HCT116 (cell line): ENCODE data around the gene FBLL1. TPM values are rescaled to one million over a fixed set of nuclear protein-coding genes. Genes with fewer than 3 reads are reported as not detected.

Experiments
- ATAC-seq: fragments of 200-7000 bp; cut with Tn5 transposase; 2 replicates; pipeline ENCODE4 v1.9.1; 2020; ENCODE audit warnings: mild to moderate bottlenecking, moderate library complexity
- BruUV-seq: library from RNA; stranded (reverse); fragments of 400-500 nt; replicated peaks from 2 replicates; lab custom pipeline; 2021; lab: Mats Ljungman, UMichigan
- CTCF ChIA-PET: fragments of 300-600 bp; sonication (Branson Sonifier 250); formaldehyde crosslinking; loops from one replicate; lab custom pipeline; 2021; ENCODE audit warnings: antibody characterized with exemption; lab: Charles Lee
- POLR2A ChIA-PET: fragments of 300-600, 350-600 bp; sonication (Branson Sonifier 250); formaldehyde crosslinking; loops from one replicate; lab custom pipeline; 2021; ENCODE audit warnings: antibody characterized with exemption; lab: Charles Lee
- RAD21 ChIA-PET, 2 experiments: fragments of 300-600 bp; sonication (Branson Sonifier 250); formaldehyde crosslinking; loops; one replicate each; lab custom pipeline; 2023; ENCODE audit warnings: low total read pairs in 2 of 2; ENCODE audit not compliant: uncharacterized antibody in 2 of 2, unreplicated experiment in 2 of 2, low non-redundant PET in 1 of 2; lab: Charles Lee
- DNase-seq: peaks from one replicate; pipeline ENCODE4 v3.0.0-alpha.2; 2010; ENCODE audit warnings: low read depth, low spot score
- H2AFZ ChIP-seq: fragments of 200-600 bp; shearing (Covaris generic), sonication (generic); 2 replicates; pipeline ENCODE4 v1.6.1; 2017; ENCODE audit warnings: low read depth, mixed run types, mixed read lengths, antibody characterized with exemption, low read length; ENCODE audit not compliant: poor library complexity, severe bottlenecking
- H3K27ac ChIP-seq: 2 replicates; pipeline ENCODE4 v1.5.1; 2012; ENCODE audit warnings: low read depth, low read length
- H3K27me3 ChIP-seq: fragments of 200-600 bp; sonication (generic); 2 replicates; pipeline ENCODE4 v1.6.1; 2016; ENCODE audit warnings: mixed run types, low read length, mixed read lengths; ENCODE audit not compliant: insufficient read depth
- H3K36me3 ChIP-seq, 2 experiments: fragments of 200-500 bp in 1 of 2; fragments of 200-600 bp in 1 of 2; sonication (Bioruptor generic) in 1 of 2; sonication (generic) in 1 of 2; 2 replicates each; pipeline versions ENCODE4 v1.5.1 to v1.6.1; 2014 to 2016; ENCODE audit warnings: low read length in 2 of 2, inconsistent platforms in 1 of 2, mixed read lengths in 1 of 2, mixed run types in 1 of 2; ENCODE audit not compliant: insufficient read depth in 2 of 2, control insufficient read depth in 1 of 2
- H3K4me1 ChIP-seq, 2 experiments: fragments of 200-600 bp in 1 of 2; sonication (generic) in 1 of 2; 2 replicates each; pipeline versions ENCODE4 v1.5.1 to v1.6.1; 2012 to 2017; ENCODE audit warnings: low read length in 2 of 2, inconsistent platforms in 1 of 2, mild to moderate bottlenecking in 1 of 2, mixed read lengths in 1 of 2, mixed run types in 1 of 2, moderate library complexity in 1 of 2; ENCODE audit not compliant: insufficient read depth in 2 of 2, control insufficient read depth in 1 of 2
- H3K4me2 ChIP-seq: fragments of 200-600 bp; sonication (generic); 2 replicates; pipeline ENCODE4 v1.6.1; 2017; ENCODE audit warnings: mixed run types, low read length, mixed read lengths
- H3K4me3 ChIP-seq, 2 experiments: fragments of 200-600 bp in 1 of 2; sonication (generic) in 1 of 2; replicated peaks in 1 of 2; 2 replicates each; pipeline ENCODE4 v1.5.1; 2011 to 2016; ENCODE audit warnings: low read length in 2 of 2, control low read depth in 1 of 2, low read depth in 1 of 2, mild to moderate bottlenecking in 1 of 2, mixed read lengths in 1 of 2, mixed run types in 1 of 2
- H3K79me2 ChIP-seq: fragments of 200-600 bp; sonication (generic); 2 replicates; pipeline ENCODE4 v1.6.1; 2017; ENCODE audit warnings: mild to moderate bottlenecking, mixed run types, low read length, moderate library complexity, mixed read lengths; ENCODE audit not compliant: insufficient read depth
- H3K9ac ChIP-seq: fragments of 200-600 bp; sonication (generic); 2 replicates; pipeline ENCODE4 v1.6.1; 2016; ENCODE audit warnings: low read length, mixed read lengths
- H3K9me2 ChIP-seq: fragments of 200-600 bp; sonication (generic), shearing (Covaris generic); 2 replicates; pipeline ENCODE4 v1.6.1; 2017; ENCODE audit warnings: mixed run types, mild to moderate bottlenecking, moderate library complexity; ENCODE audit not compliant: insufficient read depth
- H3K9me3 ChIP-seq, 2 experiments: fragments of 200-500 bp in 1 of 2; fragments of 200-600 bp in 1 of 2; sonication (Bioruptor generic) in 1 of 2; sonication (generic) in 1 of 2; 2 replicates each; pipeline ENCODE4 v1.6.1; 2014 to 2017; ENCODE audit warnings: low read length in 2 of 2, mixed read lengths in 2 of 2, inconsistent platforms in 1 of 2, low read depth in 1 of 2, mild to moderate bottlenecking in 1 of 2, mixed run types in 1 of 2, moderate library complexity in 1 of 2; ENCODE audit not compliant: control insufficient read depth in 1 of 2, insufficient read depth in 1 of 2
- H4K20me1 ChIP-seq: fragments of 200-600 bp; sonication (generic), shearing (Covaris generic); 2 replicates; pipeline ENCODE4 v1.6.1; 2017; ENCODE audit warnings: mixed run types, mild to moderate bottlenecking, moderate library complexity; ENCODE audit not compliant: insufficient read depth
- CBX3 ChIP-seq: IDR thresholded peaks from 2 replicates; pipeline ENCODE4 v1.6.1; 2012; ENCODE audit warnings: low read depth
- CTCF ChIP-seq, 3 experiments: fragments of 200-600 bp in 1 of 3; sonication (generic) in 1 of 3; IDR thresholded peaks in 2 of 3; conservative IDR thresholded peaks in 1 of 3; 2 replicates each; pipeline ENCODE4 v1.5.1; 2012 to 2017; ENCODE audit warnings: low read depth in 2 of 3, low read length in 2 of 3, antibody characterized with exemption in 1 of 3, borderline replicate concordance in 1 of 3, control low read depth in 1 of 3, mild to moderate bottlenecking in 1 of 3, mixed read lengths in 1 of 3, mixed run types in 1 of 3, moderate library complexity in 1 of 3; ENCODE audit not compliant: insufficient read depth in 1 of 3
- ELF1 ChIP-seq: IDR thresholded peaks from 2 replicates; pipeline ENCODE4 v1.6.1; 2012; ENCODE audit warnings: low read depth, borderline replicate concordance
- EZH2 ChIP-seq: fragments of 200-600 bp; sonication (generic); IDR thresholded peaks from 2 replicates; pipeline ENCODE4 v1.6.1; 2017; ENCODE audit warnings: antibody characterized with exemption, mixed run types
- EZH2phosphoT487 ChIP-seq: fragments of 200-600 bp; IDR thresholded peaks from 2 replicates; pipeline ENCODE4 v1.6.1; 2018; ENCODE audit warnings: antibody characterized with exemption, borderline replicate concordance
- FOSL1 ChIP-seq: IDR thresholded peaks from 2 replicates; pipeline ENCODE4 v1.6.1; 2012; ENCODE audit warnings: low read depth
- RAD21 ChIP-seq: IDR thresholded peaks from 2 replicates; pipeline ENCODE4 v1.6.1; 2012; ENCODE audit warnings: low read depth, mild to moderate bottlenecking
- ZFX ChIP-seq: fragments of 450-650 bp; IDR thresholded peaks from 2 replicates; pipeline ENCODE4 v1.6.1; 2017
- intact Hi-C: fragments of 100-400 bp; cut with micrococcal nuclease; formaldehyde crosslinking; loops from 2 replicates; pipeline ENCODE4 v1.10.0; 2022
- total RNA-seq: library from RNA; stranded (reverse); gene quantifications from one replicate; pipeline ENCODE4 v1.2.1, GENCODE V29; 2021; ENCODE audit not compliant: unreplicated experiment

Gene FBLL1
- total RNA-seq, 1 experiment from 2014 or later = 0.15 TPM

DNA sequence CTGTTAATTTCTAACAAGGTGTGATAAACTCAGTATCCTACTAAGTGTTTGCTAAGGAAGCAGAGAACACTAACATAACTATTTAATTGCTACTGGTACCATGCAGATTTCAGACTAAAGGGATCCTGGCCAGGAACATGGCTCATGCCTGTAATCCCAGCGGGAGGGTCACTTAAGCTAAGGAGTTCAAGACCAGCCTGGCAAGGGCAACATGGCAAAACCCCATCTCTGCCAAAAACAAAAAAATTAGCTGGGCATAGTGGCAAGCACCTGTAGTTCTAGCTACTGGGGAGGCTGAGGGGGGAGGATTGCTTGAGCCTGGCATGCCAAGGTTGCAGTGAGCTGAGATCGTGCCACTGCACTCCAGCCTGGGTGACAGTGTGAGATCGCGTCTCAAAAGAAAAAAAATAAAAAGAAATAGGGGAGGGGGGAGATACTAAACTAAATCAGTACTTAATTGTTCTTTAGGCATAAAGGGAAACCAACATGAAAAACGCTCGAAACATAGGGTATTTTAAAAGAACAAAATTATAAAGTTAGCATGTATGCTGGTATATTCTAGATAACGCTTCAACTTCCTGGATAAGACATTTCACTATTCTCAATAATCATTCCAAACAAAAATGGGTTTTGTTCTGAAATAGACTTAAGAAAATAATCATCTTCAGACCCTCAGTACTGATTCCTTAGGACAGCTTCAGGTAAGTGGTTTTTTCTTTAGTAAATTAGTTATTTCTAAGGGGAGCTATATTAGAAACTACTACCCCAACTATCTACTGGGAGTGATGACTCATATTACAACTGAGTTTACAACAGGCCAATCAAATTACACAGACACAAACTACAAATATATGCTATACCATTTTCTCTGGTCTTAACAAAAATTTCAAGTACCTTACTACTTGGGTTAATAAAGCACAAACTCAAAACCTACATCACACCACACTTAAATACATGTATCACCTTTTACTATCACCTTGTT lies 46.6 kb downstream of the FBLL1 start:
- no peaks in the 10 kb centered on the region for H3K9me3 ChIP-seq
- no peak overlapping the region for H3K9ac ChIP-seq
- no peak for TF ChIP-seq CTCF (IDR thresholded peaks at IDR 0.05 in 2 of 3, conservative IDR thresholded peaks at IDR 0.05 in 1 of 3; ENCODE audit: borderline replicate concordance in 1 of 3, insufficient read depth in 1 of 3, low read depth in 2 of 3, low read length in 2 of 3)
- no peak for TF ChIP-seq RAD21
- no peak for TF ChIP-seq ELF1
- TF ChIP-seq ZFX = no peak
- TF ChIP-seq FOSL1 = no peak
- no peak for TF ChIP-seq EZH2
- no peak for TF ChIP-seq CBX3
- no peak for TF ChIP-seq EZH2phosphoT487
- ATAC-seq (no peak), DNase-seq (no peak)
- no peak overlapping the region for H3K27ac ChIP-seq
- ChIA-PET RAD21 (no interaction called here), CTCF (no interaction called here), POLR2A (no interaction called here)
- H3K27me3 ChIP-seq = no peaks in the 10 kb centered on the region
- no peak overlapping the region for H2AFZ ChIP-seq
- no peak overlapping the region; the same call in 1 of the 2 replicates for H3K4me2 ChIP-seq
- intact Hi-C loops = loop anchor here (10.0 kb wide), 1 partner anchor 271 kb away; no protein-coding TSS in a partner anchor
- H3K4me3 ChIP-seq = no peak overlapping the region
- peaks cover 12% of the 10 kb centered on the region for H4K20me1 ChIP-seq
- H3K4me1 ChIP-seq = peaks cover 10 to 28% of the 10 kb centered on the region in 2 experiments; a peak in 3 of 4 replicates
- no peaks in the 10 kb centered on the region for H3K9me2 ChIP-seq
- H3K36me3 ChIP-seq = peaks cover 0 to 4% of the 10 kb centered on the region in 2 experiments; a peak in 2 of 4 replicates
- peaks cover 77% of the 10 kb centered on the region for H3K79me2 ChIP-seq
- BruUV-seq = no TSS peak
